CD14-positive monocyte (primary cell): ENCODE results near the gene ACE. TPM values are rescaled to one million over a fixed set of nuclear protein-coding genes. Genes with fewer than 3 reads are reported as not detected.

ENCODE experiments used
- DNase-seq, 3 donors: peaks; one replicate each; pipeline ENCODE4 v3.0.0-alpha.2; 2011 to 2022
- H2AFZ ChIP-seq: 2 replicates; pipeline ENCODE4 v1.6.0; 2012; ENCODE audit warnings: mild to moderate bottlenecking, low read depth, low read length, inconsistent platforms; ENCODE audit not compliant: insufficient read depth, poor library complexity, severe bottlenecking
- H3K27ac ChIP-seq, 2 donors: 1 replicate in 1 of 2; 2 replicates in 1 of 2; pipeline ENCODE4 v1.5.1; 2012 to 2013; ENCODE audit warnings: low read length in 2 of 2, control low read depth in 1 of 2, inconsistent platforms in 1 of 2, low read depth in 1 of 2, mild to moderate bottlenecking in 1 of 2
- H3K27me3 ChIP-seq, 2 donors: one replicate each; pipeline versions ENCODE4 v1.6.0 to v1.6.1; 2011 to 2013; ENCODE audit warnings: low read length in 2 of 2; ENCODE audit not compliant: control insufficient read depth in 2 of 2, insufficient read depth in 2 of 2
- H3K36me3 ChIP-seq, 2 donors: replicated peaks in 1 of 2; 1 replicate in 1 of 2; 2 replicates in 1 of 2; pipeline versions ENCODE4 v1.5.1 to v1.6.1; 2012 to 2013; ENCODE audit warnings: low read length in 2 of 2, control low read depth in 1 of 2, inconsistent platforms in 1 of 2, mild to moderate bottlenecking in 1 of 2; ENCODE audit not compliant: insufficient read depth in 2 of 2, control insufficient read depth in 1 of 2
- H3K4me1 ChIP-seq, 2 donors: 1 replicate in 1 of 2; 2 replicates in 1 of 2; pipeline versions ENCODE4 v1.5.1 to v1.6.1; 2012 to 2013; ENCODE audit warnings: low read length in 2 of 2, control low read depth in 1 of 2, inconsistent platforms in 1 of 2, mild to moderate bottlenecking in 1 of 2, moderate library complexity in 1 of 2; ENCODE audit not compliant: insufficient read depth in 2 of 2, control insufficient read depth in 1 of 2
- H3K4me2 ChIP-seq: replicated peaks from 2 replicates; pipeline ENCODE3; 2012; ENCODE audit warnings: low read length, moderate library complexity, mild to moderate bottlenecking; ENCODE audit not compliant: poor library complexity, severe bottlenecking; ENCODE audit errors: extremely low read depth
- H3K4me3 ChIP-seq, 3 experiments: fragments of 200-600 bp in 1 of 3; sonication (generic) in 1 of 3; replicated peaks in 1 of 3; 1 replicate in 2 of 3; 2 replicates in 1 of 3; pipeline ENCODE4 v1.5.1; 2011 to 2013; ENCODE audit warnings: low read length in 3 of 3, mild to moderate bottlenecking in 3 of 3, control low read depth in 2 of 3, low read depth in 2 of 3, inconsistent platforms in 1 of 3, moderate library complexity in 1 of 3
- H3K79me2 ChIP-seq: 2 replicates; pipeline ENCODE4 v1.6.0; 2012; ENCODE audit warnings: mild to moderate bottlenecking, control low read depth, inconsistent platforms, low read length, moderate library complexity; ENCODE audit not compliant: insufficient read depth
- H3K9ac ChIP-seq: 2 replicates; pipeline ENCODE4 v1.6.0; 2017; ENCODE audit warnings: low read length, mild to moderate bottlenecking; ENCODE audit not compliant: insufficient read depth, poor library complexity, severe bottlenecking
- H3K9me3 ChIP-seq, 2 donors: replicated peaks in 1 of 2; 1 replicate in 1 of 2; 2 replicates in 1 of 2; pipeline versions ENCODE4 v1.5.1 to v1.6.1; 2012 to 2013; ENCODE audit warnings: low read length in 2 of 2, control low read depth in 1 of 2; ENCODE audit not compliant: control insufficient read depth in 1 of 2, insufficient read depth in 1 of 2
- H4K20me1 ChIP-seq: 2 replicates; pipeline ENCODE4 v1.6.0; 2012; ENCODE audit warnings: mild to moderate bottlenecking, low read length, control low read depth, moderate library complexity; ENCODE audit not compliant: insufficient read depth
- H3K27ac Mint-ChIP-seq, 7 donors: one replicate each; pipeline ENCODE4 v1.8.0; 2020; ENCODE audit warnings: mild to moderate bottlenecking in 7 of 7, mixed read lengths in 7 of 7, moderate library complexity in 6 of 7, inconsistent platforms in 2 of 7
- H3K27me3 Mint-ChIP-seq, 3 donors: one replicate each; pipeline ENCODE4 v1.8.0; 2021 to 2022; ENCODE audit warnings: low read depth in 3 of 3, mild to moderate bottlenecking in 3 of 3, mixed read lengths in 3 of 3, moderate library complexity in 3 of 3, inconsistent platforms in 1 of 3
- H3K36me3 Mint-ChIP-seq, 2 donors: one replicate each; pipeline ENCODE4 v1.8.0; 2020; ENCODE audit warnings: mixed read lengths in 2 of 2, inconsistent platforms in 1 of 2, mild to moderate bottlenecking in 1 of 2
- H3K4me1 Mint-ChIP-seq: one replicate; pipeline ENCODE4 v1.8.0; 2020; ENCODE audit warnings: mild to moderate bottlenecking, mixed read lengths
- H3K4me3 Mint-ChIP-seq, 2 donors: one replicate each; pipeline ENCODE4 v1.8.0; 2020; ENCODE audit warnings: mild to moderate bottlenecking in 2 of 2, mixed read lengths in 2 of 2, moderate library complexity in 1 of 2
- H3K9me3 Mint-ChIP-seq, 7 donors: one replicate each; pipeline ENCODE4 v1.8.0; 2020 to 2022; ENCODE audit warnings: mixed read lengths in 7 of 7, mild to moderate bottlenecking in 6 of 7, moderate library complexity in 6 of 7, inconsistent platforms in 2 of 7
- WGBS: methylation state at CpG from one replicate; pipeline ENCODE4 v1.1.5; 2013; ENCODE audit warnings: missing lambda C conversion rate; ENCODE audit not compliant: insufficient coverage; 5-methylcytosine and 5-hydroxymethylcytosine counted together
- intact Hi-C, 2 donors: fragments of 100-400 bp; cut with micrococcal nuclease; formaldehyde crosslinking; loops; one replicate each; pipeline versions ENCODE4 v1.15.0 to v1.15.1; 2023
- polyA plus RNA-seq, 3 donors: library from polyadenylated mRNA; depleted of rRNA in 1 of 3; unstranded in 2 of 3; stranded (reverse) in 1 of 3; fragments of 300-500 nt in 2 of 3; fragments of >200 nt in 1 of 3; fragmentation: Illumina TruSeq in 2 of 3; gene quantifications; 1 replicate in 2 of 3; 2 replicates in 1 of 3; pipeline ENCODE4 v1.2.3, GENCODE V29; 2012 to 2021
- TF ChIP-seq, protein P1 (sequence below): fragments of 200-600 bp; IDR thresholded peaks from one replicate; pipeline ENCODE4 v1.8.0; 2022; ENCODE audit warnings: antibody characterized with exemption, mild to moderate bottlenecking

Gene ACE
- polyA plus RNA-seq, 3 donors = 0.55 TPM; not detected in 2

DNA sequence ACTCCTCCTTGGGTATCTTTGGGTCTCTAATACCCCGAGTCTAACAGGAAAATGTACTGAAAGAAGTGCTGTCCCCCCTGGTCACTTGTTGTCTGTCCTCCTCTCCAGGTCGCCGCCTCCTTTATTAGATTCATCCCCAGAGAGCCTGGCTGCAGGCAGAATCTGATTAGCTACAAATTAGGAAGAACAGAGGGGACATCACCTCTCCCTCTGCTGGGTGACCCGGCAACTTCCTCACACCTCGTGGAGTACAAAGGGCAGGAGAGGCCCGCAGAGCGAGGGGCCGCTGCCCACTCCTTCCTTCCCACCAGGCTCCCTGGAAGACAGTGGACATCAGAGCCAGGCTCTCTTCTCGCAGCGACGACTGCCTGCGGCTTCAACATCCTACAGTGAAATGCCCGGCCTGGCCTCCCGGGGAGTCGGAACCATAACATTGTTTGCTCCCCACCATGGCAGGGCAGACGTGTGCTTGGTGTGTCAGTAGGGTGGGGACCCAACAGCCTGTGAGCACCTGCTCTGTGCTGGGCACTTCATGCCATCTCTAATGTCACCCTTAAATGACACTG lies 36.0 kb upstream of the ACE start:
- peaks cover 35 to 43% of the 10 kb centered on the region in 2 donors for H3K4me1 ChIP-seq
- H3K4me3 ChIP-seq = peak overlapping the region in 1 of 3 experiments; percentile 45
- Mint-ChIP-seq H3K36me3 (no peaks in the 10 kb centered on the region), H3K27me3 (peaks cover 9 to 11% (median 10%) of the 10 kb centered on the region in 3 donors), H3K27ac (peak overlapping the region; percentile 24 to 94 (median 88)), H3K4me1 (peaks cover 36% of the 10 kb centered on the region), H3K9me3 (peaks cover 0 to 3% (median 0%) of the 10 kb centered on the region in 7 donors), H3K4me3 (no peak overlapping the region)
- TF ChIP-seq, protein P1, sequence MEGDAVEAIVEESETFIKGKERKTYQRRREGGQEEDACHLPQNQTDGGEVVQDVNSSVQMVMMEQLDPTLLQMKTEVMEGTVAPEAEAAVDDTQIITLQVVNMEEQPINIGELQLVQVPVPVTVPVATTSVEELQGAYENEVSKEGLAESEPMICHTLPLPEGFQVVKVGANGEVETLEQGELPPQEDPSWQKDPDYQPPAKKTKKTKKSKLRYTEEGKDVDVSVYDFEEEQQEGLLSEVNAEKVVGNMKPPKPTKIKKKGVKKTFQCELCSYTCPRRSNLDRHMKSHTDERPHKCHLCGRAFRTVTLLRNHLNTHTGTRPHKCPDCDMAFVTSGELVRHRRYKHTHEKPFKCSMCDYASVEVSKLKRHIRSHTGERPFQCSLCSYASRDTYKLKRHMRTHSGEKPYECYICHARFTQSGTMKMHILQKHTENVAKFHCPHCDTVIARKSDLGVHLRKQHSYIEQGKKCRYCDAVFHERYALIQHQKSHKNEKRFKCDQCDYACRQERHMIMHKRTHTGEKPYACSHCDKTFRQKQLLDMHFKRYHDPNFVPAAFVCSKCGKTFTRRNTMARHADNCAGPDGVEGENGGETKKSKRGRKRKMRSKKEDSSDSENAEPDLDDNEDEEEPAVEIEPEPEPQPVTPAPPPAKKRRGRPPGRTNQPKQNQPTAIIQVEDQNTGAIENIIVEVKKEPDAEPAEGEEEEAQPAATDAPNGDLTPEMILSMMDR = no peak
- H4K20me1 ChIP-seq = no peaks in the 10 kb centered on the region
- intact Hi-C loops = loop anchor here in 1 of 2 donors (10.0 kb wide), 1 partner anchor 104 kb away; no protein-coding TSS in a partner anchor
- H3K27me3 ChIP-seq = no peaks in the 10 kb centered on the region
- no peak for DNase-seq
- H3K9ac ChIP-seq = peak overlapping the region; percentile 30
- peak overlapping the region; percentile 51 to 83 for H3K27ac ChIP-seq
- 78% methylated on average over 7 of the region's 16 CpGs for WGBS
- H3K36me3 ChIP-seq = no peaks in the 10 kb centered on the region
- H2AFZ ChIP-seq = peak overlapping the region; percentile 65
- H3K9me3 ChIP-seq = no peaks in the 10 kb centered on the region
- H3K4me2 ChIP-seq = no peak overlapping the region
- H3K79me2 ChIP-seq = no peaks in the 10 kb centered on the region

- TF ChIP-seq, protein P1 = no peak
- Histone ChIP-seq H3K27me3 (no peaks in the 10 kb centered on the region), H3K9ac (no peak overlapping the region), H3K4me2 (no peak overlapping the region), H3K79me2 (no peaks in the 10 kb centered on the region), H3K36me3 (no peaks in the 10 kb centered on the region), H3K27ac (no peak overlapping the region), H4K20me1 (no peaks in the 10 kb centered on the region), H3K4me3 (no peak overlapping the region), H3K9me3 (no peaks in the 10 kb centered on the region), H3K4me1 (peaks cover 37 to 50% of the 10 kb centered on the region in 2 donors), H2AFZ (no peak overlapping the region)
- H3K9me3 Mint-ChIP-seq = peaks cover 0 to 3% (median 0%) of the 10 kb centered on the region in 7 donors
- H3K27ac Mint-ChIP-seq = peak overlapping the region in 1 of 7 donors; percentile 45
- 94% methylated on average over 6 of the region's 13 CpGs for WGBS
- peaks cover 9 to 11% (median 10%) of the 10 kb centered on the region in 3 donors for H3K27me3 Mint-ChIP-seq
- intact Hi-C loops = loop anchor here in 1 of 2 donors (10.0 kb wide), 1 partner anchor 103 kb away; no protein-coding TSS in a partner anchor
- peaks cover 36% of the 10 kb centered on the region for H3K4me1 Mint-ChIP-seq
- H3K36me3 Mint-ChIP-seq = no peaks in the 10 kb centered on the region
- no peak for DNase-seq
- H3K4me3 Mint-ChIP-seq = no peak overlapping the region
Measured at GRCh38 chr17:63441654-63442053, 35.2 kb upstream of the ACE start.
